ENCODE data around the gene RAB15.

- no peak for TF ChIP-seq CTCF (IDR thresholded peaks at IDR 0.05)
- no peak for TF ChIP-seq POLR2AphosphoS5 (IDR thresholded peaks at IDR 0.05)
- no peak for TF ChIP-seq POLR2A (IDR thresholded peaks at IDR 0.05)
- TF ChIP-seq EP300 (IDR thresholded peaks at IDR 0.05), result no peak
Observed at GRCh38 chr14:65010211-65010931, 38.2 kb upstream of the RAB15 start.

Measured in suprapubic skin (tissue), 4 donors.